HL-60 (cell line): Measurements from ENCODE around the gene ITGA8.

Experiments used
- DNase-seq, 2 experiments: peaks; one replicate each; pipeline ENCODE4 v3.0.0-alpha.2; 2010 to 2020; ENCODE audit warnings: low read depth in 1 of 2, low spot score in 1 of 2
- H3K27ac ChIP-seq: fragments of 250-450 bp; sonication (Bioruptor Pico); replicated peaks from 2 replicates; pipeline ENCODE4 v1.5.1; 2020; ENCODE audit warnings: mild to moderate bottlenecking, moderate library complexity
- H3K27me3 ChIP-seq: fragments of 250-450 bp; sonication (Bioruptor Pico); 2 replicates; pipeline ENCODE4 v1.5.1; 2021; ENCODE audit warnings: mild to moderate bottlenecking, moderate library complexity; ENCODE audit not compliant: insufficient read depth, poor library complexity, severe bottlenecking
- H3K4me3 ChIP-seq: replicated peaks from 2 replicates; pipeline ENCODE4 v1.5.1; 2011; ENCODE audit warnings: mild to moderate bottlenecking, control low read depth, low read length; ENCODE audit not compliant: insufficient read depth
- CTCF ChIP-seq: IDR thresholded peaks from one replicate; pipeline ENCODE4 v1.5.1; 2011; ENCODE audit warnings: low read length, control low read depth, inconsistent platforms; ENCODE audit not compliant: insufficient read depth
- GABPA ChIP-seq: IDR thresholded peaks from 2 replicates; pipeline ENCODE4 v1.6.1; 2012; ENCODE audit warnings: low read depth
- POLR2AphosphoS5 ChIP-seq: IDR thresholded peaks from 2 replicates; pipeline ENCODE4 v1.6.1; 2012; ENCODE audit warnings: low read depth
- REST ChIP-seq: IDR thresholded peaks from 2 replicates; pipeline ENCODE4 v1.6.1; 2012; ENCODE audit warnings: low read depth; ENCODE audit not compliant: insufficient replicate concordance
- SPI1 ChIP-seq: IDR thresholded peaks from 2 replicates; pipeline ENCODE4 v1.6.1; 2012; ENCODE audit warnings: low read depth, mild to moderate bottlenecking, borderline replicate concordance

ITGA8 gene

GRCh38 chr10:15548331-15548730 is 171.4 kb downstream of the ITGA8 start:
- H3K4me3 ChIP-seq: no peak overlapping the region
- no peak for TF ChIP-seq REST
- no peak for TF ChIP-seq SPI1
- no peak for TF ChIP-seq CTCF
- no peak for TF ChIP-seq GABPA
- TF ChIP-seq POLR2AphosphoS5: no peak
- H3K27ac ChIP-seq: no peak overlapping the region
- H3K27me3 ChIP-seq: no peaks in the 10 kb centered on the region
- DNase-seq: no peak

- Histone ChIP-seq H3K27me3 (no peaks in the 10 kb centered on the region), H3K4me3 (no peak overlapping the region), H3K27ac (no peak overlapping the region)
- no peak for TF ChIP-seq GABPA
- DNase-seq: no peak
Measured at GRCh38 chr10:15546606-15547005, 173.1 kb downstream of the ITGA8 start.

- Histone ChIP-seq H3K27me3 (no peaks in the 10 kb centered on the region), H3K27ac (no peak overlapping the region), H3K4me3 (no peak overlapping the region)
- TF ChIP-seq CTCF (no peak), SPI1 (no peak), REST (no peak), POLR2AphosphoS5 (no peak), GABPA (no peak)
- DNase-seq: no peak
Measured at GRCh38 chr10:15545884-15546283, 173.8 kb downstream of the ITGA8 start.

GRCh38 chr10:15545266-15545665 is 174.5 kb downstream of the ITGA8 start:
- H3K27me3 ChIP-seq: no peaks in the 10 kb centered on the region
- TF ChIP-seq GABPA: no peak
- TF ChIP-seq CTCF: no peak
- no peak for TF ChIP-seq SPI1
- no peak for TF ChIP-seq REST
- no peak for TF ChIP-seq POLR2AphosphoS5
- H3K27ac ChIP-seq: no peak overlapping the region
- DNase-seq: no peak
- H3K4me3 ChIP-seq: no peak overlapping the region
